Stimulated activated CD4-positive, alpha-beta T cell treated with anti-CD3 and anti-CD28 coated beads, Interleukin-12 subunit alpha, Interleukin-12 subunit beta, amount 100 ng/mL, for 24 hours (primary cell): ENCODE data around the gene PAOX.
"Not testable (repeated sequence)": the region's sequence is repeated elsewhere in the genome, so short reads cannot be mapped to it uniquely, and the experiment has no call there.

Experiments used
- DNase-seq, 2 experiments: peaks; one replicate each; pipeline ENCODE4 v3.0.0-alpha.2; 2020; ENCODE audit warnings: low read depth in 2 of 2

Gene PAOX

GRCh38 chr10:133405844-133406527, 26.9 kb downstream of the PAOX start:
- DNase-seq: no peak

GRCh38 chr10:133411523-133412380, 32.7 kb downstream of the PAOX start:
- no peak for DNase-seq

GRCh38 chr10:133412381-133412711, 33.3 kb downstream of the PAOX start:
- DNase-seq: no peak

- DNase-seq: not testable (repeated sequence)
These were observed 35.3 kb downstream of the PAOX start for GRCh38 chr10:133414401-133414800.

- DNase-seq: no peak
These were observed 36.7 kb downstream of the PAOX start for GRCh38 chr10:133415752-133416151.

GRCh38 chr10:133418289-133418993, 39.4 kb downstream of the PAOX start:
- no peak for DNase-seq

GRCh38 chr10:133419211-133419950, 40.3 kb downstream of the PAOX start:
- no peak for DNase-seq

GRCh38 chr10:133420028-133420427, 41.0 kb downstream of the PAOX start:
- no peak for DNase-seq

- no peak for DNase-seq
These were observed 41.5 kb downstream of the PAOX start for GRCh38 chr10:133420579-133420978.

GRCh38 chr10:133421336-133422222, 42.5 kb downstream of the PAOX start:
- no peak for DNase-seq

- no peak for DNase-seq
These were observed 43.3 kb downstream of the PAOX start for GRCh38 chr10:133422223-133422806.

- no peak for DNase-seq
These were observed 44.0 kb downstream of the PAOX start for GRCh38 chr10:133422807-133423771.

GRCh38 chr10:133424102-133424501, 45.0 kb downstream of the PAOX start:
- DNase-seq: not testable (repeated sequence)

GRCh38 chr10:133424601-133425000, 45.5 kb downstream of the PAOX start, which contains the start of gene SPRN:
Gene SPRN (minus strand): TSS chr10:133424625. CDS start chr10:133423681, 944 bp downstream.
- not testable (repeated sequence) for DNase-seq

- DNase-seq: not testable (repeated sequence)
These were observed 50.5 kb downstream of the PAOX start for GRCh38 chr10:133429571-133429970.

GRCh38 chr10:133431888-133432613, 53.0 kb downstream of the PAOX start:
- not testable (repeated sequence) for DNase-seq

GRCh38 chr10:133432789-133433188, 53.7 kb downstream of the PAOX start:
- DNase-seq: not testable (repeated sequence)

- no peak for DNase-seq
These were observed 59.7 kb downstream of the PAOX start for GRCh38 chr10:133438711-133439273.
